H9 (cell line): ENCODE results near the gene CSMD2. TPM values are rescaled to one million over a fixed set of nuclear protein-coding genes. Genes with fewer than 3 reads are reported as not detected.

Source experiments
- DNase-seq: peaks from one replicate; pipeline ENCODE4 v3.0.0-alpha.2; 2017
- H2AFZ ChIP-seq: one replicate; pipeline ENCODE4 v1.6.1; 2013; ENCODE audit warnings: mild to moderate bottlenecking, low read length, control low read depth, moderate library complexity
- H2AK5ac ChIP-seq: 2 replicates; pipeline ENCODE4 v1.6.1; 2013; ENCODE audit warnings: low read length, control low read depth, mixed read lengths; ENCODE audit not compliant: insufficient read length
- H2BK120ac ChIP-seq: one replicate; pipeline ENCODE4 v1.6.1; 2013; ENCODE audit warnings: low read depth, mild to moderate bottlenecking, low read length, control low read depth, inconsistent platforms; ENCODE audit not compliant: poor library complexity, severe bottlenecking
- H2BK12ac ChIP-seq: 2 replicates; pipeline ENCODE4 v1.6.1; 2013; ENCODE audit warnings: low read length, control low read depth, mixed read lengths, low read depth; ENCODE audit not compliant: insufficient read length
- H2BK15ac ChIP-seq: 2 replicates; pipeline ENCODE4 v1.6.1; 2013; ENCODE audit warnings: low read depth, low read length, control low read depth
- H2BK20ac ChIP-seq: one replicate; pipeline ENCODE4 v1.6.1; 2013; ENCODE audit warnings: low read depth, mild to moderate bottlenecking, low read length, control low read depth, inconsistent platforms; ENCODE audit not compliant: poor library complexity, severe bottlenecking
- H2BK5ac ChIP-seq: 2 replicates; pipeline ENCODE4 v1.6.1; 2013; ENCODE audit warnings: low read length, control low read depth, mixed read lengths; ENCODE audit not compliant: insufficient read length
- H3K14ac ChIP-seq: 2 replicates; pipeline ENCODE4 v1.6.1; 2013; ENCODE audit warnings: low read length, control low read depth; ENCODE audit not compliant: insufficient read depth
- H3K18ac ChIP-seq: 2 replicates; pipeline ENCODE4 v1.6.1; 2013; ENCODE audit warnings: low read depth, mild to moderate bottlenecking, mixed read lengths, low read length, control low read depth; ENCODE audit not compliant: insufficient read length
- H3K23ac ChIP-seq: 2 replicates; pipeline ENCODE4 v1.6.1; 2013; ENCODE audit warnings: low read length, control low read depth, mixed read lengths, low read depth; ENCODE audit not compliant: insufficient read length
- H3K23me2 ChIP-seq: 2 replicates; pipeline ENCODE4 v1.6.1; 2013; ENCODE audit warnings: low read depth, mild to moderate bottlenecking, mixed read lengths, low read length, control low read depth; ENCODE audit not compliant: insufficient read length, poor library complexity, severe bottlenecking
- H3K27ac ChIP-seq: 2 replicates; pipeline ENCODE4 v1.5.1; 2013; ENCODE audit warnings: low read length, control low read depth, mixed read lengths, low read depth; ENCODE audit not compliant: insufficient read length
- H3K27me3 ChIP-seq: 2 replicates; pipeline ENCODE4 v1.6.1; 2013; ENCODE audit warnings: low read length, control low read depth, inconsistent platforms; ENCODE audit not compliant: insufficient read depth
- H3K4ac ChIP-seq: 2 replicates; pipeline ENCODE4 v1.6.1; 2013; ENCODE audit warnings: low read depth, mild to moderate bottlenecking, control low read depth, inconsistent platforms, low read length, moderate library complexity
- H3K4me1 ChIP-seq: 2 replicates; pipeline ENCODE4 v1.6.1; 2013; ENCODE audit warnings: low read length, control low read depth, inconsistent platforms; ENCODE audit not compliant: insufficient read depth
- H3K4me2 ChIP-seq: 2 replicates; pipeline ENCODE4 v1.6.1; 2013; ENCODE audit warnings: low read length, control low read depth, mixed read lengths; ENCODE audit not compliant: insufficient read length, insufficient read depth
- H3K56ac ChIP-seq: 2 replicates; pipeline ENCODE4 v1.6.1; 2013; ENCODE audit warnings: low read depth, mild to moderate bottlenecking, mixed read lengths, low read length, control low read depth; ENCODE audit not compliant: insufficient read length
- H3K79me1 ChIP-seq: 2 replicates; pipeline ENCODE4 v1.6.1; 2013; ENCODE audit warnings: low read depth, mild to moderate bottlenecking, moderate library complexity, low read length, control low read depth, inconsistent platforms; ENCODE audit not compliant: insufficient read depth, poor library complexity, severe bottlenecking
- H3K79me2 ChIP-seq: 2 replicates; pipeline ENCODE4 v1.6.1; 2013; ENCODE audit warnings: low read length, control low read depth, inconsistent platforms; ENCODE audit not compliant: insufficient read depth
- H3K9ac ChIP-seq: 2 replicates; pipeline ENCODE4 v1.6.1; 2013; ENCODE audit warnings: low read length, control low read depth, mixed read lengths; ENCODE audit not compliant: insufficient read length; ENCODE audit errors: extremely low read depth
- H3K9me3 ChIP-seq: one replicate; pipeline ENCODE4 v1.6.1; 2013; ENCODE audit warnings: low read depth, low read length, inconsistent platforms; ENCODE audit not compliant: control insufficient read depth
- H3T11ph ChIP-seq: one replicate; pipeline ENCODE4 v1.6.1; 2013; ENCODE audit warnings: mild to moderate bottlenecking, low read length, control low read depth, inconsistent platforms
- H4K20me1 ChIP-seq: one replicate; pipeline ENCODE4 v1.6.1; 2013; ENCODE audit not compliant: control insufficient read depth, insufficient read length, insufficient read depth
- H4K5ac ChIP-seq: 2 replicates; pipeline ENCODE4 v1.6.1; 2013; ENCODE audit warnings: low read depth, mild to moderate bottlenecking, mixed read lengths, low read length, control low read depth; ENCODE audit not compliant: insufficient read length
- H4K8ac ChIP-seq: replicated peaks from 2 replicates; pipeline ENCODE4 v1.6.1; 2013; ENCODE audit warnings: low read length, control low read depth, mixed read lengths, low read depth; ENCODE audit not compliant: insufficient read length
- H4K91ac ChIP-seq: 2 replicates; pipeline ENCODE4 v1.6.1; 2013; ENCODE audit warnings: low read depth, mild to moderate bottlenecking, moderate library complexity, mixed read lengths, low read length, control low read depth; ENCODE audit not compliant: insufficient read length
- H3K27ac Mint-ChIP-seq, 3 experiments: 2 replicates in 2 of 3; 3 replicates in 1 of 3; pipeline ENCODE4 v1.8.0; 2020 to 2021; ENCODE audit warnings: mixed read lengths in 3 of 3, mild to moderate bottlenecking in 1 of 3, moderate library complexity in 1 of 3
- H3K27me3 Mint-ChIP-seq: 2 replicates; pipeline ENCODE4 v1.8.0; 2021; ENCODE audit warnings: low read depth, mild to moderate bottlenecking, moderate library complexity, mixed read lengths
- H3K36me3 Mint-ChIP-seq, 3 experiments: 2 replicates in 2 of 3; 3 replicates in 1 of 3; pipeline ENCODE4 v1.8.0; 2020 to 2021; ENCODE audit warnings: low read depth in 3 of 3, mixed read lengths in 3 of 3; ENCODE audit not compliant: insufficient read depth in 1 of 3
- H3K4me1 Mint-ChIP-seq, 2 experiments: 2 replicates each; pipeline ENCODE4 v1.8.0; 2020; ENCODE audit warnings: mixed read lengths in 2 of 2
- H3K4me3 Mint-ChIP-seq, 2 experiments: 2 replicates in 1 of 2; 3 replicates in 1 of 2; pipeline ENCODE4 v1.8.0; 2020 to 2021; ENCODE audit warnings: mild to moderate bottlenecking in 2 of 2, mixed read lengths in 2 of 2, moderate library complexity in 1 of 2
- H3K9me3 Mint-ChIP-seq, 2 experiments: 2 replicates in 1 of 2; 3 replicates in 1 of 2; pipeline ENCODE4 v1.8.0; 2020; ENCODE audit warnings: mild to moderate bottlenecking in 2 of 2, mixed read lengths in 2 of 2, moderate library complexity in 1 of 2
- WGBS: extraction: QIAGEN DNeasy Blood & Tissue Kit; methylation state at CpG from one replicate; pipeline ENCODE4 v1.1.7; 2013; ENCODE audit warnings: missing lambda C conversion rate, low lambda C conversion rate, mixed read lengths; ENCODE audit not compliant: insufficient read length; ENCODE audit errors: extremely low coverage; 5-methylcytosine and 5-hydroxymethylcytosine counted together
- total RNA-seq: library from RNA; stranded (reverse); gene quantifications from 2 replicates; pipeline ENCODE4 v1.2.1, GENCODE V29; 2021
- TF ChIP-seq, protein P1 (sequence below): fragments of 200-600 bp; sonication (generic); conservative IDR thresholded peaks from 3 replicates; pipeline ENCODE4 v1.8.0; 2021; ENCODE audit warnings: antibody characterized with exemption, mild to moderate bottlenecking

CSMD2 gene
- total RNA-seq, 1 experiment from 2014 or later = 6.4 TPM

GRCh38 chr1:33932871-33933270 lies 232.2 kb downstream of the CSMD2 start:
- H3K14ac ChIP-seq = no peak overlapping the region
- H3T11ph ChIP-seq = no peak overlapping the region
- no peaks in the 10 kb centered on the region for H3K79me1 ChIP-seq
- H2BK15ac ChIP-seq = no peak overlapping the region
- no peak overlapping the region for H4K5ac ChIP-seq
- TF ChIP-seq, protein P1, sequence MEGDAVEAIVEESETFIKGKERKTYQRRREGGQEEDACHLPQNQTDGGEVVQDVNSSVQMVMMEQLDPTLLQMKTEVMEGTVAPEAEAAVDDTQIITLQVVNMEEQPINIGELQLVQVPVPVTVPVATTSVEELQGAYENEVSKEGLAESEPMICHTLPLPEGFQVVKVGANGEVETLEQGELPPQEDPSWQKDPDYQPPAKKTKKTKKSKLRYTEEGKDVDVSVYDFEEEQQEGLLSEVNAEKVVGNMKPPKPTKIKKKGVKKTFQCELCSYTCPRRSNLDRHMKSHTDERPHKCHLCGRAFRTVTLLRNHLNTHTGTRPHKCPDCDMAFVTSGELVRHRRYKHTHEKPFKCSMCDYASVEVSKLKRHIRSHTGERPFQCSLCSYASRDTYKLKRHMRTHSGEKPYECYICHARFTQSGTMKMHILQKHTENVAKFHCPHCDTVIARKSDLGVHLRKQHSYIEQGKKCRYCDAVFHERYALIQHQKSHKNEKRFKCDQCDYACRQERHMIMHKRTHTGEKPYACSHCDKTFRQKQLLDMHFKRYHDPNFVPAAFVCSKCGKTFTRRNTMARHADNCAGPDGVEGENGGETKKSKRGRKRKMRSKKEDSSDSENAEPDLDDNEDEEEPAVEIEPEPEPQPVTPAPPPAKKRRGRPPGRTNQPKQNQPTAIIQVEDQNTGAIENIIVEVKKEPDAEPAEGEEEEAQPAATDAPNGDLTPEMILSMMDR = no peak
- H3K4me1 ChIP-seq = no peaks in the 10 kb centered on the region
- no peaks in the 10 kb centered on the region for H4K20me1 ChIP-seq
- no peak overlapping the region for H2AK5ac ChIP-seq
- Mint-ChIP-seq H3K36me3 (peaks cover 5 to 14% (median 12%) of the 10 kb centered on the region in 3 experiments), H3K27me3 (no peaks in the 10 kb centered on the region), H3K4me3 (no peak overlapping the region), H3K27ac (peak overlapping the region in 1 of 3 experiments; percentile 37; a peak in 1 of 7 replicates), H3K4me1 (0 out of 4 replicates have a peak, but pooled peaks cover 0 to 2% of the 10 kb centered on the region in 2 experiments), H3K9me3 (no peaks in the 10 kb centered on the region)
- no CpG with 5 or more reads among the region's 3 CpGs for WGBS
- H3K56ac ChIP-seq = no peak overlapping the region
- H3K18ac ChIP-seq = no peak overlapping the region
- no peak overlapping the region for H2BK120ac ChIP-seq
- H2BK12ac ChIP-seq = no peak overlapping the region
- H3K23ac ChIP-seq = no peak overlapping the region
- H4K91ac ChIP-seq = no peak overlapping the region
- no peak for DNase-seq
- H4K8ac ChIP-seq = no peak overlapping the region
- H3K4me2 ChIP-seq = no peak overlapping the region
- no peak overlapping the region for H2BK20ac ChIP-seq
- H3K27me3 ChIP-seq = no peaks in the 10 kb centered on the region
- H2BK5ac ChIP-seq = no peak overlapping the region
- no peak overlapping the region for H3K9ac ChIP-seq
- no peak overlapping the region for H3K4ac ChIP-seq
- H3K23me2 ChIP-seq = no peaks in the 10 kb centered on the region
- H3K9me3 ChIP-seq = no peaks in the 10 kb centered on the region
- no peaks in the 10 kb centered on the region for H3K79me2 ChIP-seq
- H2AFZ ChIP-seq = no peak overlapping the region
- no peak overlapping the region for H3K27ac ChIP-seq
